Hematopoietic multipotent progenitor cell treated with erythropoietin and hydrocortisone succinate and interleukin-3 and kit ligand, for 17 days (in vitro differentiated cells): Measurements from ENCODE around the gene PIWIL1.

Source experiments
- DNase-seq: peaks from one replicate; pipeline ENCODE4 v3.0.0-alpha.2; 2015; ENCODE audit warnings: low spot score

PIWIL1 gene

DNA sequence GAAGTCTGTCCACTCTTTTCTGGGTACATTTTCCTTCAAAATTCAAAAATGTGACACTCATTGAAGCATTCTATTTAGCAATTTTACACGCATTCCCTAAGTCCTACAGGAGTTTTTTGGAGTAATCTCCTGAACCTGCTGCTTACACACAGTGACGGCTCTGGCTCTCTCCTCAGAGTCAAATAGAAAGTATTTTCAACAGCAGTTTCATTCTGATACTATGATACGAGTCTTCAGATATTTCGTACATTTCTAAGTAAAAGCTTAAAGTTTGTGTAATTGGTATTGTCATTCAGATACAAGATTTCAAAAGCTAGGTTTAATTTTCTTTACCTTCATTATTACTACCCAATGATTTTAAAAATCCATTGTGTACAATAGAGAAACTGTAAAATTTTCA is 36.4 kb downstream of the PIWIL1 start:
- no peak for DNase-seq

- DNase-seq: no peak
Observed at GRCh38 chr12:130375296-130376287, 37.9 kb downstream of the PIWIL1 start.

DNA sequence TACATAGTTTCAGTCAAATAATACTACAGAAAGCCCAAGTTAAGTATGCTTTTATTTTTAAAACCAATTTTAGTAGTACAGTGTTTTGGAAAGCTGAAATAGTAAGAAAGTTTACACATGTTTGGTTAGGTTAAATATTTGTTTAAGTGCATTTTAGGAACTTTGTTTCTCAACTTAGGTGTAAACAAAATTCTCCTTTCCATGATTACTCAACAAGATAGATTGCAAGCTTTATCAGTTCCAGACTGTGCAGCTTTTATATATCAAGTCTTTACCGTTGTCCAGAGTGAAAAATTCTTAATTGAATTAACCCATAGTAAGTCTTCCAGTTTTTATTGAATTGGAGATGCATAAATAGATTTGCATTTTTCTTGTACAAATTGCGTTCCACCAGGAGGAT is 45.1 kb downstream of the PIWIL1 start:
- DNase-seq: no peak

GRCh38 chr12:130384234-130384633 is 46.5 kb downstream of the PIWIL1 start:
- DNase-seq: no peak

GRCh38 chr12:130385193-130385592 is 47.5 kb downstream of the PIWIL1 start:
- DNase-seq: no peak

DNA sequence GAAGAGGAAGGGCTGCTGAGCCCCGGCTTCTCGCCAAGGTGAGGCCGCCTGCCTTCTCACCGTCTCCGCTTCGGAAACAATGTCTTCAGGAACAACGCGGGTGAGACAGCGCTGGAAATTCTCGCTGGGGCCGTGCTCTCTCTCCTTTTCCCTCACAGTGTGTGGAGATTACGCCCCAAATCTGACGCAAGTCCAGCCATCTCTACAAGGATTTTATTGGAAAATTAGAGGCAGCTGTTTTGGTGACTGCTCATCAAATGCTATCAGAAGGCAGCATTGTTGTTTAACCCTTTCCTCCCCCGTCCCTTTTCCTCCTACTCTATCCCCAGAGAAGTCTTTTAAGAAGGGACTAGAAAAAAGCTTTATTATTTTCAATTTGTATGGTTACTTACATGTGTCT is 53.5 kb downstream of the PIWIL1 start:
- no peak for DNase-seq

GRCh38 chr12:130394906-130395305 is 57.2 kb downstream of the PIWIL1 start:
- DNase-seq: no peak

GRCh38 chr12:130396667-130397066 is 59.0 kb downstream of the PIWIL1 start:
- DNase-seq: no peak

- no peak for DNase-seq
Observed at GRCh38 chr12:130398100-130398848, 60.6 kb downstream of the PIWIL1 start.

DNA sequence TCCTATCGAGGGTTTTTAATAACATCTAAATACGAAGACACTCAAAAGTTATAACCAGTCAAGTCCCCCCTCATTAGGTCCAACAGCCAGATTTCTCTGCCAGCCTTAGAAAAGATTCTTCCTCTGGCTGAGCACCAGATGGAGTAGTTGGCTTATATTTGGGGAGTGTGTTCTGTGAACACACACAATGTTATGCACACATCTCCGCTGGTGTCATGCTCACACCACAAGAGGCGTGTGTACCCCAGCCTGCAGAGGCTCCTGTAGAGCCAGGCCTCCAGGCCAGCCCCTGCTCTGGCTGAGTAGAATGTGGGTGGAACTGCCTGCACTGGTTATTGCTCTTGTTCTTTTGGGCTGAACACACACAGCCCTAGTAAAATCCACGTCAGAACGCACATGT is 64.0 kb downstream of the PIWIL1 start:
- no peak for DNase-seq

DNA sequence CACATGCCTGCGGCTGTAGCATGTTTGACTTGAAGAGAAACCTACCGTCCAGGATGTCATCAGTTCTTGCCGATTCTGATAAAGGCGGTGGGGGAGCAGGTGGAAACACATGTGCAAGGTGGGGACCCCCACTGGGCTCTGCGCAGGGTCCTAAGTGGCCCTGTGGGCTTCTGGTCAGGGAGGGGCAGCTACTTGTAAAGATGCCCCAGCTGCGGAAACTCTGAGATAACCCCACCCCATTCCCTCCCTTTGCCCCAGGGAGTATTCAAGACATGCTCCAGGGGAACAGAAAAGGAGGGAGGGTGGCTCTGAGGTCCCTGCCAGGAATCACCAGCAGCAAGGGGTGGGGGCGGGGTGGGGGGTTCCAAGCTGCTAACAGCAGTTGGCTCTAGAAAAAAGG is 67.6 kb downstream of the PIWIL1 start:
- no peak for DNase-seq

DNA sequence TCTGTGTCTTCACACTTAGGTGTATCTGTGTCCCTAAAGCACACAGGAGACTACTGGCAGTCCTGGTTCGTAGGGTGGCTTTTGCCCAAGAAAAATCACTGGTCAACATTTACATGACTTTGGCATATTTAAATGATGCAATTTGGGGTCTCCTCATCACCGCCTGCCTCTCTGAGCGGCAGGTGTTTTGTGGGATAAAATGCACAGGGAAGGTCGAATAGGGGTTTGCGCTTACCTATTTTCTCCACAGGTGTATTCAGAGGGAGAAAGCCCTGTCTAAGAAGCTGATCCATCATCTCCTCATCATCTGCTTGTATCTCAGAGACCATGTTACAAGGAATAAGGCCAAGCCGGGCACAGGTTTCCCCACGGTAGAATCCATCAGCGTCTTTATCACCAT is 74.7 kb downstream of the PIWIL1 start:
- no peak for DNase-seq

- DNase-seq: no peak
Observed at GRCh38 chr12:130413909-130414308, 76.2 kb downstream of the PIWIL1 start.

DNA sequence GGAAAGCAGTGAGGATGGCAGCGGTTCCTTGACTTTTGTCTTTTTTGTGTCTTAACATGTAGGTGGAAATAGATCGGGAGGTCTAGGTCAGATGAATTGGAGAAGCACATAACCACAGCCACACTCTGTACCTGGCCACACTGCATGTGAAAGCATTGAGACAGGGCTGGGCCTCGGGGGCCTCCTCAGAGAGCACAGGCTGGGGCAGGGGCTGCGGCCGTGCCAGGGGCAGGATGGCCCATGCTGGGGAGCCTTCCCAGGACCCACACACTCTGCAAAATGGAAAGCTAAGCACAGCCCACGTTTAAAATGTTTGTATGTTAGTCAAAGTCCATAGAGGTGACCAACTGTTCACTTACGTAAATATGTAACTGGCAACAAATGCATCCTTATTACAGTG is 76.7 kb downstream of the PIWIL1 start:
- no peak for DNase-seq

GRCh38 chr12:130418251-130418650 is 80.6 kb downstream of the PIWIL1 start:
- no peak for DNase-seq

- no peak for DNase-seq
Observed at GRCh38 chr12:130419116-130419515, 81.4 kb downstream of the PIWIL1 start.

GRCh38 chr12:130420071-130420470 is 82.4 kb downstream of the PIWIL1 start:
- no peak for DNase-seq

DNA sequence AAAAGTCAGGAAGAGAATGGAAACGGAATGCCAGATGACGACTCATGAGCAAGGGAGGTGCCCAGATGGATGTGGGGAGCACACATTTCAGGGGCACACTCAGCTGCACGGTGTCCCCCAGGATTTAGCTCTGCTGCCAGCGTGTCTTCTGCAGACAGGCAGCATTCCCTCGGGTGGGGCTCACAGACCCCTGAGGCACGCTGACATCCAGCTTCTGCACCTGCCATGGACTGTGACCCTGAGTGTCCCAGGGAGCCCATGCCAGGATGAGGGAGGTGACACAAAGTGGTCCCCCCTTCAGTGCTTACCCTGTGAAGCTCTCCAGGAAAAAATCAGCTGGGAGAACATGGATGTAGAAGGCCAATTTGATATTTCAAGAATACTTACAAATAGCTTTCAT is 84.2 kb downstream of the PIWIL1 start:
- DNase-seq: no peak
